GOT3 (cell line): ENCODE results near the gene PCSK6.
"Not testable (repeated sequence)": the region's sequence is repeated elsewhere in the genome, so short reads cannot be mapped to it uniquely, and the experiment has no call there.

ENCODE experiments used
- DNase-seq: peaks from one replicate; lab custom pipeline; 2025; ENCODE audit warnings: mixed read lengths; lab: John Stamatoyannopoulos, UW

PCSK6 gene

GRCh38 chr15:101429646-101430045 is 59.9 kb downstream of the PCSK6 start:
- DNase-seq: no peak

- DNase-seq: no peak
Observed at GRCh38 chr15:101429191-101429590, 60.3 kb downstream of the PCSK6 start.

- DNase-seq: no peak
Observed at GRCh38 chr15:101428758-101429157, 60.7 kb downstream of the PCSK6 start.

- no peak for DNase-seq
Observed at GRCh38 chr15:101427606-101428487, 61.7 kb downstream of the PCSK6 start.

- DNase-seq: no peak
Observed at GRCh38 chr15:101426761-101427333, 62.7 kb downstream of the PCSK6 start.

- DNase-seq: no peak
Observed at GRCh38 chr15:101425787-101426365, 63.6 kb downstream of the PCSK6 start.

- DNase-seq: no peak
Observed at GRCh38 chr15:101424984-101425383, 64.5 kb downstream of the PCSK6 start.

- no peak for DNase-seq
Observed at GRCh38 chr15:101420232-101420631, 69.3 kb downstream of the PCSK6 start.

- not testable (repeated sequence) for DNase-seq
Observed at GRCh38 chr15:101416475-101416874, 73.0 kb downstream of the PCSK6 start.

- DNase-seq: no peak
Observed at GRCh38 chr15:101413239-101413638, 76.3 kb downstream of the PCSK6 start.

- no peak for DNase-seq
Observed at GRCh38 chr15:101411581-101411980, 77.9 kb downstream of the PCSK6 start.

GRCh38 chr15:101411085-101411484 is 78.4 kb downstream of the PCSK6 start:
- no peak for DNase-seq

GRCh38 chr15:101410612-101411011 is 78.9 kb downstream of the PCSK6 start:
- DNase-seq: no peak

- no peak for DNase-seq
Observed at GRCh38 chr15:101409621-101410020, 79.9 kb downstream of the PCSK6 start.

GRCh38 chr15:101407966-101408775 is 81.3 kb downstream of the PCSK6 start:
- no peak for DNase-seq

GRCh38 chr15:101407439-101407838 is 82.1 kb downstream of the PCSK6 start:
- no peak for DNase-seq

GRCh38 chr15:101406526-101407195 is 82.8 kb downstream of the PCSK6 start:
- DNase-seq: no peak

GRCh38 chr15:101406036-101406435 is 83.5 kb downstream of the PCSK6 start:
- no peak for DNase-seq

GRCh38 chr15:101404245-101404644 is 85.3 kb downstream of the PCSK6 start:
- DNase-seq: no peak

- DNase-seq: not testable (repeated sequence)
Observed at GRCh38 chr15:101402883-101403282, 86.6 kb downstream of the PCSK6 start.

- DNase-seq: no peak
Observed at GRCh38 chr15:101401286-101401685, 88.2 kb downstream of the PCSK6 start.

- no peak for DNase-seq
Observed at GRCh38 chr15:101399431-101399830, 90.1 kb downstream of the PCSK6 start.
